ENCODE results near the gene SF3A1. TPM values are rescaled to one million over a fixed set of nuclear protein-coding genes. Genes with fewer than 3 reads are reported as not detected.
"Not testable (repeated sequence)": the region's sequence is repeated elsewhere in the genome, so short reads cannot be mapped to it uniquely, and the experiment has no call there.

Gene SF3A1
- total RNA-seq, 2 experiments from 2014 or later, result 335 to 388 TPM

GRCh38 chr22:30340911-30341685 is 15.6 kb downstream of the SF3A1 start:
- H3K9me3 ChIP-seq (ENCODE audit: control insufficient read depth in 1 of 2, insufficient read depth in 1 of 2, low read length in 2 of 2), result no peaks in the 10 kb centered on the region
- peak overlapping the region in 1 of 2 donors; percentile 5 for H3K27ac ChIP-seq (ENCODE audit: low read depth in 1 of 2, low read length in 2 of 2)
- intact Hi-C loops (cut with DNase I, micrococcal nuclease), result no loop called here
- DNase-seq (no peak), ATAC-seq (ENCODE audit: poor library complexity) (no peak)
- H3K36me3 ChIP-seq (ENCODE audit: insufficient read depth, low read length), result peaks cover 99% of the 10 kb centered on the region
- no peaks in the 10 kb centered on the region for H3K27me3 Mint-ChIP-seq
- H3K4me3 ChIP-seq (ENCODE audit: low read length), result no peak overlapping the region
- H3K4me3 Mint-ChIP-seq, result no peak overlapping the region
- ChIA-PET POLR2A (interaction anchor here (0.8 to 1.8 kb wide), 5 partner anchors 14 to 51 kb away, joined by 3 to 7 read pairs (median 4); partner anchors contain the start of genes CCDC157 and SF3A1), CTCF (interaction anchor here (1.3 kb wide), 1 partner anchor 53 kb away, joined by 3 read pairs; no protein-coding TSS in a partner anchor)
- peaks cover 100% of the 10 kb centered on the region for H3K36me3 Mint-ChIP-seq (ENCODE audit: low read depth)
- H3K27ac Mint-ChIP-seq, result peak overlapping the region; percentile 6
- peaks cover 15% of the 10 kb centered on the region for H3K4me1 Mint-ChIP-seq (ENCODE audit: low read depth)
- TF ChIP-seq CTCF (IDR thresholded peaks at IDR 0.05), result no peak
- no peaks in the 10 kb centered on the region for H3K9me3 Mint-ChIP-seq
- no peaks in the 10 kb centered on the region for H3K27me3 ChIP-seq (ENCODE audit: control insufficient read depth in 1 of 2, insufficient read depth in 2 of 2, low read length in 2 of 2)
- H3K4me1 ChIP-seq (ENCODE audit: insufficient read depth, low read length), result peaks cover 15% of the 10 kb centered on the region

GRCh38 chr22:30338802-30339201 is 17.9 kb downstream of the SF3A1 start:
- no peak for DNase-seq
- Histone ChIP-seq H3K9me3 (ENCODE audit: control insufficient read depth in 1 of 2, insufficient read depth in 1 of 2, low read length in 2 of 2) (no peaks in the 10 kb centered on the region), H3K4me1 (ENCODE audit: insufficient read depth, low read length) (no peaks in the 10 kb centered on the region), H3K36me3 (ENCODE audit: insufficient read depth, low read length) (peaks cover 97% of the 10 kb centered on the region), H3K27me3 (ENCODE audit: control insufficient read depth in 1 of 2, insufficient read depth in 2 of 2, low read length in 2 of 2) (no peaks in the 10 kb centered on the region), H3K4me3 (ENCODE audit: low read length) (no peak overlapping the region), H3K27ac (ENCODE audit: low read depth in 1 of 2, low read length in 2 of 2) (no peak overlapping the region)
- Mint-ChIP-seq H3K36me3 (ENCODE audit: low read depth) (peaks cover 100% of the 10 kb centered on the region), H3K4me3 (no peak overlapping the region), H3K4me1 (ENCODE audit: low read depth) (no peaks in the 10 kb centered on the region), H3K9me3 (no peaks in the 10 kb centered on the region), H3K27me3 (no peaks in the 10 kb centered on the region), H3K27ac (no peak overlapping the region)
- ATAC-seq (ENCODE audit: poor library complexity), result no peak
- CTCF ChIA-PET, result no interaction called here
- POLR2A ChIA-PET, result no interaction called here
- no peak for TF ChIP-seq CTCF (IDR thresholded peaks at IDR 0.05)
- intact Hi-C loops (cut with DNase I, micrococcal nuclease), result no loop called here

- CTCF ChIA-PET, H3K4me3 Mint-ChIP-seq: not testable (repeated sequence)
Observed at GRCh38 chr22:30338341-30338740, 18.4 kb downstream of the SF3A1 start.

More at GRCh38 chr22:30338341-30338740, 18.4 kb downstream of the SF3A1 start:
- H3K27me3 Mint-ChIP-seq; H3K27ac ChIP-seq (ENCODE audit: low read depth in 1 of 2, low read length in 2 of 2); DNase-seq; ATAC-seq (ENCODE audit: poor library complexity); POLR2A ChIA-PET; intact Hi-C loops (cut with DNase I, micrococcal nuclease); H3K4me3 ChIP-seq (ENCODE audit: low read length); H3K9me3 Mint-ChIP-seq; H3K27ac Mint-ChIP-seq; H3K27me3 ChIP-seq (ENCODE audit: control insufficient read depth in 1 of 2, insufficient read depth in 2 of 2, low read length in 2 of 2); H3K4me1 ChIP-seq (ENCODE audit: insufficient read depth, low read length); H3K9me3 ChIP-seq (ENCODE audit: control insufficient read depth in 1 of 2, insufficient read depth in 1 of 2, low read length in 2 of 2); H3K4me1 Mint-ChIP-seq (ENCODE audit: low read depth): not testable (repeated sequence)
- peaks cover 97% of the 10 kb centered on the region for H3K36me3 ChIP-seq (ENCODE audit: insufficient read depth, low read length)
- H3K36me3 Mint-ChIP-seq (ENCODE audit: low read depth), result peaks cover 100% of the 10 kb centered on the region
